Adrenal gland (tissue), 5 donors: ENCODE results near the gene RPLP2.

Experiments
- CTCF ChIP-seq, 6 experiments: fragments of 450-650 bp in 4 of 6; fragments of 200-600 bp in 2 of 6; sonication (generic) in 1 of 6; IDR thresholded peaks; 1 replicate in 5 of 6; 2 replicates in 1 of 6; pipeline versions ENCODE4 v1.5.1 to v1.8.0; 2016 to 2021; ENCODE audit warnings: antibody characterized with exemption in 6 of 6, mild to moderate bottlenecking in 2 of 6, moderate library complexity in 1 of 6
- POLR2A ChIP-seq, 2 donors: fragments of 450-650 bp; IDR thresholded peaks; one replicate each; pipeline ENCODE4 v1.6.1; 2017; ENCODE audit warnings: antibody characterized with exemption in 2 of 2, mild to moderate bottlenecking in 2 of 2, moderate library complexity in 1 of 2
- donor health status: DM: no; HTN: no; CAD: no.

DNA sequence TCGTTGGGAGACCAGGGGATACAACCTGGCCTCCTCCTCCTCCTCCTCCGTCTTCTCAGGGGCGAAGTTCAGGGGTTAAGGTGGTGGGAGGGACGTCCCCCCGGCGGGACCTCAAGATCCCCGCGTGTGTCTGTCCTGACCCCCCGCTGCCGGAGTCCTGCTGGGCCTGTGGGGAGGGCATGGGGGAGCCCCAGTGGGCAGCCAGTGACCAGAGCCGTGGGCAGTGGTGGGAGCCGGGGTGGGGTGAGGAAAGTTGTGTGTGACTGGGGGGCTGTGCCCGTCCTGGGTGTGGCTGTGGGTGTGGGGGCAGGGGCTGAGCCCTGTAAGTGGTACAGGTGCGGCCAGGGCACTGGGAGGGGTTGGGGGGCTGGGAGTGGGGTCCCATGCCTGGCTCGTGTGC lies 43.0 kb downstream of the RPLP2 start:
- TF ChIP-seq POLR2A (IDR thresholded peaks at IDR 0.05) (no peak), CTCF (IDR thresholded peaks at IDR 0.05) (no peak)
